ENCODE data around the gene VWC2L. TPM values are rescaled to one million over a fixed set of nuclear protein-coding genes. Genes with fewer than 3 reads are reported as not detected.

VWC2L gene
- total and polyA plus RNA-seq, 9 donors = 0.11 TPM; not detected in 8

DNA sequence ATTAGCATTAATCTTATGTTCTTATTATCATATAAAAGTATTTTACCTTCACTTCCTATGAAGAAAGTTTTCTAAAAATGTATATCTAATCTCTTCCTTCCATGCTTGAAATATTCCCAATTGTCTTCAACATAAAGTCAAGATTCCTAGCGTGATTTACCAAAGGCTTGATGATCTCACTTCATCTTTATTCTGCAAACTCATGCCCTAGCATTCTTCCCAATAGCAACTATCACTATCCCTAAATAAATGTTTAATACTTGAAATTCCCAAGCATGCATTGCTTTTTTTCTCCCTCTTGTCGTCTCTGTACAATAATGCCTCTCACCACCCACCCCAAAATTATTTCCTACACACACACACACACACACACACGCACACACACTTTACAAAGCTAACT is 125.8 kb downstream of the VWC2L start:
- H3K36me3 ChIP-seq = no peaks in the 10 kb centered on the region
- no peaks in the 10 kb centered on the region for H3K9me3 ChIP-seq
- no peak for DNase-seq
- intact Hi-C loops (cut with DNase I) = no loop called here
- 78 to 83% (median 79%) methylated on average over 3 of the region's 3 CpGs for WGBS, 3 donors
- no peaks in the 10 kb centered on the region for H3K4me1 ChIP-seq (ENCODE audit: insufficient read depth)
- TF ChIP-seq, protein P1, sequence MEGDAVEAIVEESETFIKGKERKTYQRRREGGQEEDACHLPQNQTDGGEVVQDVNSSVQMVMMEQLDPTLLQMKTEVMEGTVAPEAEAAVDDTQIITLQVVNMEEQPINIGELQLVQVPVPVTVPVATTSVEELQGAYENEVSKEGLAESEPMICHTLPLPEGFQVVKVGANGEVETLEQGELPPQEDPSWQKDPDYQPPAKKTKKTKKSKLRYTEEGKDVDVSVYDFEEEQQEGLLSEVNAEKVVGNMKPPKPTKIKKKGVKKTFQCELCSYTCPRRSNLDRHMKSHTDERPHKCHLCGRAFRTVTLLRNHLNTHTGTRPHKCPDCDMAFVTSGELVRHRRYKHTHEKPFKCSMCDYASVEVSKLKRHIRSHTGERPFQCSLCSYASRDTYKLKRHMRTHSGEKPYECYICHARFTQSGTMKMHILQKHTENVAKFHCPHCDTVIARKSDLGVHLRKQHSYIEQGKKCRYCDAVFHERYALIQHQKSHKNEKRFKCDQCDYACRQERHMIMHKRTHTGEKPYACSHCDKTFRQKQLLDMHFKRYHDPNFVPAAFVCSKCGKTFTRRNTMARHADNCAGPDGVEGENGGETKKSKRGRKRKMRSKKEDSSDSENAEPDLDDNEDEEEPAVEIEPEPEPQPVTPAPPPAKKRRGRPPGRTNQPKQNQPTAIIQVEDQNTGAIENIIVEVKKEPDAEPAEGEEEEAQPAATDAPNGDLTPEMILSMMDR (IDR thresholded peaks at IDR 0.05) = no peak
- TF ChIP-seq EP300 (IDR thresholded peaks at IDR 0.05) = no peak
- TF ChIP-seq POLR2A (IDR thresholded peaks at IDR 0.05) = no peak
- H3K27me3 ChIP-seq = no peaks in the 10 kb centered on the region
- no peak overlapping the region for H3K4me3 ChIP-seq
- no peak overlapping the region for H3K27ac ChIP-seq

DNA sequence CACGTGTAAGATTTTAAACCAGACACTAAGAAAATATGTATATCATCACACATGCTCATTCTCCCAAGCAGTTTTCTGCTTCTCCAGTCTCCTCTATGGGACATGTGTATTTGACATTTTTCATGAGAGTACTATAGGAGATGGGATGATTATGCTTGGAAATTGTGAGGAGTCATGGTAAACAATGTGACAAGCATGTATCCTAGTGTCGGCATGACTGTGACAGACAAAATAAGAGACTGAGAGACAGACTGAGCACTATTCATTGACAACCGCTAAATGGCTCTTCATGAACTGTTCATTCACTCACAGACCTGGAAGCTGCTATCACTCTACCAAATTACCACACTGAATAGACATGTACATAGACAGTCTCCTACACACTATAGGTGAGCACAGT is 127.1 kb downstream of the VWC2L start:
- no peak overlapping the region for H3K4me3 ChIP-seq
- no peaks in the 10 kb centered on the region for H3K4me1 ChIP-seq (ENCODE audit: insufficient read depth)
- no peak overlapping the region for H3K27ac ChIP-seq
- H3K36me3 ChIP-seq = no peaks in the 10 kb centered on the region
- no peaks in the 10 kb centered on the region for H3K9me3 ChIP-seq
- intact Hi-C loops (cut with DNase I) = no loop called here
- H3K27me3 ChIP-seq = no peaks in the 10 kb centered on the region
- TF ChIP-seq EP300 (IDR thresholded peaks at IDR 0.05) (no peak), POLR2A (IDR thresholded peaks at IDR 0.05) (no peak)
- TF ChIP-seq, protein P1 (IDR thresholded peaks at IDR 0.05) = no peak
- no peak for DNase-seq
- 51 to 79% (median 66%) methylated on average over 3 of the region's 3 CpGs for WGBS, 3 donors

DNA sequence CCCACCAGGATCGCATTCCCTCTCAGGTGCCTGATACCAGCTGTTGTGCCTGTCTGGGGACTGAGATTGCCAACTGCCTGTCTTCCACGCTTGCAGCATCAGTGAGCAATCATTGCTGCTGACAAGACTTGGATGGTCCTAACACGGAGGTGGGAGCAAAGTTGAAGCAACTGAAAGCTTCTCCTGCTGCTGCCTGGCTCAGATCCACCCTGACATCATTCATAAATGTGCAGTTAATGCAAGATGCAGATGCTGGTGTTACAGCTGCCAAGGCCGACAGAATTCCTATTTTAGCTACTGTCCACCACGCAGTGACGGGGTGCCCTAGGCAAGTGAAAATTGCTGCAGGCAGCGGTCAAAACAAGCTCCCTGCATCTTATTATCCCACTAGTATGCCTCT is 131.4 kb downstream of the VWC2L start:
- intact Hi-C loops (cut with DNase I) = no loop called here
- Histone ChIP-seq H3K27me3 (no peaks in the 10 kb centered on the region), H3K9me3 (no peaks in the 10 kb centered on the region), H3K36me3 (no peaks in the 10 kb centered on the region), H3K4me1 (ENCODE audit: insufficient read depth) (no peaks in the 10 kb centered on the region), H3K4me3 (no peak overlapping the region), H3K27ac (no peak overlapping the region)
- DNase-seq = no peak
- 51 to 58% (median 55%) methylated on average over 7 of the region's 7 CpGs for WGBS, 3 donors
- TF ChIP-seq POLR2A (IDR thresholded peaks at IDR 0.05) = no peak
- TF ChIP-seq, protein P1 (IDR thresholded peaks at IDR 0.05) = no peak
- no peak for TF ChIP-seq EP300 (IDR thresholded peaks at IDR 0.05)

DNA sequence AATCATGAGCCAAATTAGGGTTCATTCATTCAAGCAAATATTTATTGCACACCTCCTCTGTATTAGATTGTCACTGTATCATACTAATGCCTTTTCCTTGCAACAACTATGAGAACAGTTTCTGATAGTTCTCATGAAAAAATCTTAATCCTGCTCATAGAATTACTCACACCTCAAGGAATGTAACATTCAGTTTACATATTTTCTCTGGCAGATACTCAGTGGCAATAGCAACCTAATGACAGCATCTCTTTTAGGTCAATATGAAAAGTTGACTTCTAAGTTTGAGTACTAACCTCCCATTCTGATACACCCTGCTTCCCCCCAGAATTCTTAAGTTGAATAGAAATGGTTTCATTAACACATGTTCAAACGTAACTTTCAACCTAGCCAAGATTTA is 132.0 kb downstream of the VWC2L start:
- Histone ChIP-seq H3K27ac (no peak overlapping the region), H3K9me3 (no peaks in the 10 kb centered on the region), H3K4me3 (no peak overlapping the region), H3K27me3 (no peaks in the 10 kb centered on the region), H3K36me3 (no peaks in the 10 kb centered on the region), H3K4me1 (ENCODE audit: insufficient read depth) (no peaks in the 10 kb centered on the region)
- WGBS, 3 donors = 62 to 75% (median 65%) methylated on average over 1 of the region's 1 CpG
- TF ChIP-seq, protein P1 (IDR thresholded peaks at IDR 0.05) = no peak
- no peak for TF ChIP-seq POLR2A (IDR thresholded peaks at IDR 0.05)
- TF ChIP-seq EP300 (IDR thresholded peaks at IDR 0.05) = no peak
- intact Hi-C loops (cut with DNase I) = no loop called here
- DNase-seq = no peak

Measured in ovary (tissue), 9 donors.